Fibroblast of skin of right quadriceps (primary cell): ENCODE measurements around the gene TMEM232.
A peak's percentile ranks its signal among the peaks of the same experiment; 100 is the strongest.
"Not testable (repeated sequence)": the region's sequence is repeated elsewhere in the genome, so short reads cannot be mapped to it uniquely, and the experiment has no call there.

Experiments used
- DNase-seq: peaks from one replicate; pipeline ENCODE4 v3.0.0-alpha.2; 2013

The TMEM232 gene

GRCh38 chr5:110726249-110727024, at the start of gene TMEM232:
Gene TMEM232 (minus strand): TSS chr5:110726671. CDS start chr5:110667352, 59,319 bp downstream.
- DNase-seq, result peak; percentile 64

- DNase-seq, result no peak
Observed at GRCh38 chr5:110770286-110770685, 43.8 kb upstream of the TMEM232 start.

- peak; percentile 79 for DNase-seq
Observed at GRCh38 chr5:110769000-110769681, 42.7 kb upstream of the TMEM232 start.

GRCh38 chr5:110768138-110768860, 41.8 kb upstream of the TMEM232 start:
- DNase-seq, result peak; percentile 56

DNA sequence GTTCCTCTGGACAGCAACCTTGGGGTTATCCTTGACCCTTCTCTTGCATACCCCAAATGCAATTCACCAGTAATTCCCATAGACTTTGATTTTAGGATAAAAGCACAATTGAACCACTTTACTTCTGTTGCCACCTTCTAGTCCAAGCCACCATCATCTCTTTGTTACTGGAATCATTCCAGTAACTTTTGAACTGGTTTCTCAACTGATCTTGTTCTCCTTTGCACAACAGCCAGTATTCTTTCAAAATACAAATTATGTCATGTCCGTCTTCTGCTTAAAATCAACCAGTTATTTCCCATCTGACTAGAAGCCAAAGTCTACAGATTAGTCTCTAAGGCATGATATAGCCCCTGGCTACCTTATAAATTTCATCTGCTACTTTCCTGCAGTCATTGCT, 33.7 kb upstream of the TMEM232 start:
- DNase-seq, result no peak

DNA sequence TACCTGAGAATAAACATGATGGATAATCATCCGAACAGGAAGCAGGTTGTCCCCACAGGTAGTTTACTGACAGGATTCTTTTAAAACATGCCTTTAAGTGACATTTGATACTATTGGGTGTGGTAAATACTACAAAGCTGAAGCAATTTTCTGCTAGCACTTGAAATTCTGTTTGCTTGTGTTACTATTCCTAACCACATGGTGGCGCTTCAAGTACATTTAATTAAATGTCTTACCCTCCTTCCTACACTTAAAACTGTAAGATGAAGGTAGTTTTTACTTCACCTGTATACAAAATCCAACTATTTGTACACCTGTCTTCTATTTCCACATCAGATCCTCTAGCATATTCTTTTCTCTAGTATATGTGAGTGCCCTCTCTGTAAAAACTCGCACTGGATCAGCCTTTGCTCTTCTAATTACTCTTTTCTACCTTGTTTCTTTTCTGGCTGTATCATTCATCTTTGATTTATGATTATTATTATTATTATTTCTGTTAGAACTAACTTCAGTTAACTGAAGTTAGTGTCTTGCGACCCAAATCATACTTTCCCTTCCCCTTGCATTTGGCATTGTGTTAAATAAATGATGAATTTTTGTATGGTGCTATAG, 30.8 kb upstream of the TMEM232 start:
- DNase-seq, result peak; percentile 48

DNA sequence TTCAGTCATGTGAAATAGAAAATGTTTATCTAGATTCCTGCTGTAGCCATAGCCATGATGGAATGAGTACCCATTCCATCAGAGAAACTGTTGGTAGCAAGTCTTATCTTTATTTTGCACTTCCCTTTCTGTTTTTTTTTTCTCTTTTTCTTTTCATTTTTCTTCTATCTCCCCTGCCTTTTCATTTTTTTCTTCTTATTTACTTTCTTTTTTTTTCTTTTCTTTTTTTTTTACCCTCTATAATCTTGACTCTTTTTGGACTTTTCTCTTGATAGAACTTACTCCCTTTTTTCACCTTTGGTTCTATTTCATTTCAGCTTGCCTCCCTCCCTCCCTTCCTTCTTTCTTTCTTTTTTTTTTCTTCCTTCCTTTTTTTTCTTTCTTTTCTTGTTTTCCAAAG, 27.7 kb upstream of the TMEM232 start:
- no peak for DNase-seq

- no peak for DNase-seq
Observed at GRCh38 chr5:110753600-110753999, 27.1 kb upstream of the TMEM232 start.

DNA sequence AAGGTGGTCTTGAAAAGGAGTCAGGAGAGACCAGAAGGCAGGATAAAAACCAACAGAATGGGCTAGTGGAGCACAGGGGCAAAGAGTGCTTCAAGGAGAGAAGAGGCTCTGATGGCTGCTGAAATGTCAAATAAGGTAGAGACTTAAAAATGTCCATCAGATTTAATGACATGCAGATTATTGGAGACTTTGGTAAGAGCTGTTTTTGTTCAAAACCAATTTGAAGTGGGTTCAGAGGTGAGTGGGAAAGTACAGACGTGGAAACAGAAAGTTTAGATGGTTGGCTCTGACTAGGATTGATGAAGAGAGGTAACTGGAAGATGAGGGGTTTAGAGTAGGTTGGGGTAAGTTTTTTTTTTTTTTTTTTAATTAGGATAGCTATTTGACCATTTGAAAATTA, 26.5 kb upstream of the TMEM232 start:
- no peak for DNase-seq

DNA sequence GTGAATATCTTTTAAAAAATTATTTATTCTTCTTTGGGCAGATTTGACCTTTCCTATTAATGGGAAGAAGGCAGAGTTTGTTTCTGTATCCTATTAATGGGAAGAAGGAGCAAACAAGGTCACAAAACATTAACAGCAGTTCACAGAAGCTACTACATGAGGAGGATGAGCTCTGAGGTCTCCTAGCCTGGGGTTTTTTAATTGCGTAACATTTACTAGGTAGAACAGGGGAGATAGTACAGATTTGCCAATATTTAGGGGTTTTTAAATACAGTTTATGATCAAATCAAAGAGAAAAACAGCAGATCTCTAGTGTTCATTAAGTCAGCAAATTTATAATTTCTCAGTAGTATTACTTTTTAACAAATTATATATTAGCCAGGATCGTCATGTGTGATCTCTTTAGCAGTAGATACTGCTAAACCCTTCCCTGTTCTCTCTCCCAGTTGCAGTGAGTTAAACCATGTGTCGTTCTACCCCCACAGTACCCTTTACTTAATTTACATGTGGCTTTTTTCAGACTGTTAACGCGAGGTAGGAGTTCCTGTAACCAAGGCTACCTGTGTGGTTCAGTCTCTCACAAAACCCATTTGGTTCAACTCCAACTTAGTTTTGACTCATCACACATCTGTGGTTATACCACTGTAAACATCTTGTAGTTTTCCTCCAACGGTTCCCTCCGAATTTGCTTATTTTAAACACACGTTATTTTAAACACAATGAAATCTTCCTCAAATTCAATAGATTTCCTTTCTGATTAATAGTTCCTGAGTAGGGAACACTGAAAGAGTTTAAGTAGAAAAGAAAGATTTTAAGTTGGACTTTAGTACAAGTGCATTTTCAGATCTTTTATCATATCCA, 25.7 kb upstream of the TMEM232 start:
- no peak for DNase-seq

- peak; percentile 87 for DNase-seq
Observed at GRCh38 chr5:110738812-110739651, 12.6 kb upstream of the TMEM232 start, which contains the start of gene SLC25A46. Gene SLC25A46 (plus strand): TSS chr5:110739007. CDS start chr5:110739120, 113 bp downstream.

DNA sequence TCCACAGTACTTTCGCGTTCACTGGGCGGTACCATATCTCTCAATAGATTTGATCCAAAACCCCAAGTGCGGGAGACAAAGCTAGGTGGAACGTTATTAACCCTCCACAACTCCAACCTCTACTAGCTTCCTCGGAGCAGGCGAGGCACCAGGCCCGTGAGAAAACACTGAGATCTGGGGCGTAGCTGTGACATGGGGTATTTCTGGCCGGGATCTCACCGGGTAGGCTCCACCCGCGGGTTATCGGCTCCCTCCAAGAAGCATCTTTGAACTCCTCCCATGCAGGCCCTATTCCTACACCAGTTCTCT, 12.0 kb upstream of the TMEM232 start:
- no peak for DNase-seq

GRCh38 chr5:110736753-110737152, 10.3 kb upstream of the TMEM232 start:
- DNase-seq, result no peak

DNA sequence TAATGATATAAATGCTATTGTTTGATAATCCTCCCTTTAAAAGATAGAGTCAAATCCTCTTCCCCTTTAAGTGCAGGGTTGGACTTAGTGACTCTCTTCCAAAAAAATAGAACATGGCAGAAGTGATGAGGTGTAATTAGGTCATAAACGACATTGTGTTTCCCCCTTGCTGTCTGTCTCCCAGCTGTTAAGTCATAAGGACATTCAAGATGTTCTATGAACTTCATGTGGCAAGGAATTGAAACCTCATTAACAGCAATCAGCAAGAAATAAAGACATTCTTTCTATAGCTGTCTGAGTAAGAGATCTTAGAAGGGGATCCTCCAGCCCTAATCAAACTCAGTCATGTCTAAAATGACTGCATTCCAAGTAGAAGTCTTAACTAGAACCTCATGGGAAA, 9.1 kb upstream of the TMEM232 start:
- no peak for DNase-seq

DNA sequence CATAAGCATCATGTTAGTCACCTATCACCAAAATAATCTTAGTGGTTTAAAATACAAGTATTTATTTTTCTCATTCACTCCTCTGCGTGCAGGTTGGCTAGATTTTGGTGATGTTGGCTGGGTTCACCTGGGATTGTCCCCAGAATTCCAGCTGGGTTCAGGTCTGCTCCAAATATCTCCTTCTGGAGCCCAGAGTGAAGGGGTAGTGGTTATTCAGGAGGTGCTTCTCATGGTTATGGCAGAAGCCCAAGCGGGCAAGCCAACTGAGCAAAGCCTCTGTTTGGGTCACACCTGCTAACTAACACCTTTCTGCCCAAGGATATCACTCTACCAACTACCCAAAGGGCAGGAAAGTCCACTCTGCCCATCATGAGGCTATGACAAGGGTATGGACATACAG, 7.6 kb upstream of the TMEM232 start:
- DNase-seq, result no peak

GRCh38 chr5:110731499-110731898, 5.0 kb upstream of the TMEM232 start:
- not testable (repeated sequence) for DNase-seq

DNA sequence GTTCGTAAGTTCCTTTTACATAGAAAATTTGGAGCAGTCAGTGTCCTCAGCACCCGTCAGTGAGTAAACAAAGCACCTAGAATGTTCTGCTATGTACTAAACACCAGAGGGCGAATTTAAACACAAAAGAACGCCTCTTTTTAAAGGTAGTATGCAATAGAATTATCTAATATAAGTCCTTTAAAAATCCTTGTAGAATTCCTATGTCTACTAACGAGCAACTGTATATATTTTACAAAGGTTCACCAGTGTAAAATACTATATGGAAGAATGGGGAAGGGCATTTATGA, 499 bp upstream of the TMEM232 start:
- DNase-seq, result no peak

DNA sequence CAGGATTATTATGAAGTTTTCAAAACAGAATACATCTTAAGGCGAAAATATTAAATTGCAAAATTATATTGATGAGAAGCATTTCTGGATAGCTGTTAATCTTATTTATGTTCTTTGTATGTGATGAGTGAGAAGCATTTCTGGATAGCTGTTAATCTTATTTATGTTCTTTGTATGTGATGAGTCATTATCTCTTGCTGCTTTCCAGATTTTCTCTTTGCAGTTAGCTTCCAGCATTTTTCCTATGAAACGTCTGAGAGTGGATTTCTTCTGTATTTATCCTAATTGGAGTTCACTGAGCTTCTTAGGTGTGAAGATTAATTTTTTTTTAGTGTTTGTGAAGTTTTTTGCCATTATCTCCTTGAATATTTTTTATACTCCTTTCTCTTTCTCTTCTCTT, 8.2 kb downstream of the TMEM232 start:
- DNase-seq, result peak; percentile 68

- peak; percentile 21 for DNase-seq
Observed at GRCh38 chr5:110716247-110717245, 9.9 kb downstream of the TMEM232 start.

DNA sequence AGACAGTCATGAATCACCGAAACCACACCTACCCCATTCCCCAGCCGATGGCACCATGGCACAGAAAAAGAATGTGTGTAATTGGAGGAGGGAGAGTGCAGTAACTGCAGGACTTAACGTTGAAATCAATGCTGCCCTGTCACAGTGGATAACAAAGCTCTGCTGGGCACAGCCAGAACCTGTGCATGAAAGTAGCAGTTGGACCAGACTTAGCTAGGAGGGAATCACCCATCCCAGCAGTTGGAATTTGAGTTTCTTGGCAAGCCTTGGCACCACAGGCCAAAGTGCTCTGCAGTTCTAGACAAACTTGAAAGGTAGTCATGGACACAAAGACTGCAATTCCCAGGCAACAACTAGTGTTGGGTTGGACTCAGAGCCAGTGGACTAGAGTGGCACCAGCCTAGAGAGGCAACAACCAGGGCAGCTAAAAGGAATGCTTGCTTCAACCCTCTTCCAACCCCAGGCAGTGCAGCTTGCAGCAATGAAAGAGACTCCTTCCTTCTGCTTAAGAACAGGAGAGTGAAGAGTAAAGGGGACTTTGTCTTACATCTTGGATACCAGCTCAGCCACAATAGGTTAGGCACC, 19.1 kb downstream of the TMEM232 start:
- no peak for DNase-seq
